Gastroesophageal sphincter (tissue), 4 donors: ENCODE results near the gene PZP. TPM values are rescaled to one million over a fixed set of nuclear protein-coding genes. Genes with fewer than 3 reads are reported as not detected.
A peak's percentile ranks its signal among the peaks of the same experiment; 100 is the strongest.

Source experiments
- ATAC-seq: fragments of 150-250 bp; one replicate; pipeline ENCODE4 v1.9.1; 2016; ENCODE audit warnings: mild to moderate bottlenecking, moderate library complexity
- H3K27ac ChIP-seq, 4 donors: fragments of 200-600 bp; sonication (generic) in 3 of 4; 1 replicate in 3 of 4; 2 replicates in 1 of 4; pipeline ENCODE4 v1.5.1; 2016 to 2019
- H3K27me3 ChIP-seq: fragments of 200-600 bp; sonication (generic); one replicate; pipeline ENCODE4 v1.5.1; 2019
- H3K36me3 ChIP-seq, 2 donors: fragments of 200-600 bp; sonication (generic); one replicate each; pipeline ENCODE4 v1.5.1; 2019; ENCODE audit warnings: control low read depth in 1 of 2
- H3K4me1 ChIP-seq, 3 donors: fragments of 200-600 bp; sonication (generic); 1 replicate in 2 of 3; 2 replicates in 1 of 3; pipeline ENCODE4 v1.5.1; 2016 to 2019; ENCODE audit warnings: control low read depth in 2 of 3
- H3K4me3 ChIP-seq, 2 donors: fragments of 200-600 bp; sonication (generic); one replicate each; pipeline ENCODE4 v1.5.1; 2019; ENCODE audit warnings: mild to moderate bottlenecking in 1 of 2, moderate library complexity in 1 of 2
- H3K9me3 ChIP-seq, 3 donors: fragments of 200-600 bp; sonication (generic); one replicate each; pipeline ENCODE4 v1.5.1; 2017 to 2019; ENCODE audit warnings: control low read depth in 2 of 3
- CTCF ChIP-seq, 4 experiments: fragments of 200-600 bp in 2 of 4; fragments of 450-650 bp in 2 of 4; sonication (generic) in 1 of 4; IDR thresholded peaks; one replicate each; pipeline ENCODE4 v1.5.1; 2017 to 2019; ENCODE audit warnings: antibody characterized with exemption in 4 of 4, mild to moderate bottlenecking in 2 of 4, moderate library complexity in 2 of 4
- EP300 ChIP-seq: sonication (generic); formaldehyde crosslinking; IDR thresholded peaks from one replicate; pipeline ENCODE4 v1.6.1; 2017; ENCODE audit warnings: antibody characterized with exemption, mild to moderate bottlenecking
- POLR2A ChIP-seq, 2 donors: fragments of 450-650 bp; IDR thresholded peaks; one replicate each; pipeline ENCODE4 v1.6.1; 2017; ENCODE audit warnings: antibody characterized with exemption in 2 of 2, mild to moderate bottlenecking in 2 of 2, moderate library complexity in 1 of 2
- POLR2AphosphoS5 ChIP-seq: sonication (generic); formaldehyde crosslinking; IDR thresholded peaks from one replicate; pipeline ENCODE4 v1.6.1; 2017; ENCODE audit warnings: antibody characterized with exemption
- WGBS, 2 donors: methylation state at CpG; one replicate each; pipeline ENCODE4 v1.1.5; 2018; ENCODE audit warnings: low coverage in 1 of 2; 5-methylcytosine and 5-hydroxymethylcytosine counted together
- total RNA-seq, 4 donors: library from RNA; depleted of rRNA; stranded (reverse); fragments of >200 nt; gene quantifications; one replicate each; pipeline ENCODE4 v1.1.0, GENCODE V29; 2016

Gene PZP
- total RNA-seq, 4 donors from 2014 or later, result 0.16 to 0.62 TPM; not detected in 2

GRCh38 chr12:9163392-9163791 is 44.8 kb downstream of the PZP start:
- peak; percentile 55 for ATAC-seq
- TF ChIP-seq POLR2AphosphoS5, result peak; percentile 10
- no peak for TF ChIP-seq POLR2A (IDR thresholded peaks at IDR 0.05)
- no peak for TF ChIP-seq EP300
- no peak for TF ChIP-seq CTCF (IDR thresholded peaks at IDR 0.05)
- 67 to 79% methylated on average over 3 to 5 of the region's 5 CpGs for WGBS, 2 donors
- Histone ChIP-seq H3K9me3 (no peaks in the 10 kb centered on the region), H3K27me3 (no peaks in the 10 kb centered on the region), H3K4me1 (no peaks in the 10 kb centered on the region), H3K4me3 (no peak overlapping the region), H3K36me3 (no peaks in the 10 kb centered on the region), H3K27ac (no peak overlapping the region)

- TF ChIP-seq EP300, result no peak
- H3K36me3 ChIP-seq, result no peaks in the 10 kb centered on the region
- ATAC-seq, result no peak
- H3K27ac ChIP-seq, result no peak overlapping the region
- no peak overlapping the region for H3K4me3 ChIP-seq
- 93 to 100% methylated on average over 1 to 3 of the region's 4 CpGs for WGBS, 2 donors
- H3K4me1 ChIP-seq, result no peaks in the 10 kb centered on the region
- H3K9me3 ChIP-seq, result no peaks in the 10 kb centered on the region
- no peaks in the 10 kb centered on the region for H3K27me3 ChIP-seq
These were observed 52.1 kb downstream of the PZP start for GRCh38 chr12:9156119-9156518.

GRCh38 chr12:9149372-9149771 is 58.8 kb downstream of the PZP start:
- TF ChIP-seq EP300 (no peak), POLR2A (IDR thresholded peaks at IDR 0.05) (no peak), POLR2AphosphoS5 (no peak), CTCF (IDR thresholded peaks at IDR 0.05) (no peak)
- 68 to 90% methylated on average over 2 to 6 of the region's 6 CpGs for WGBS, 2 donors
- no peaks in the 10 kb centered on the region for H3K36me3 ChIP-seq
- no peak overlapping the region for H3K27ac ChIP-seq
- H3K9me3 ChIP-seq, result peaks cover 0 to 19% (median 0%) of the 10 kb centered on the region in 3 donors
- no peaks in the 10 kb centered on the region for H3K27me3 ChIP-seq
- H3K4me1 ChIP-seq, result no peaks in the 10 kb centered on the region
- H3K4me3 ChIP-seq, result no peak overlapping the region
- ATAC-seq, result no peak

- Histone ChIP-seq H3K36me3 (no peaks in the 10 kb centered on the region), H3K4me3 (no peak overlapping the region), H3K27ac (no peak overlapping the region), H3K4me1 (no peaks in the 10 kb centered on the region), H3K27me3 (no peaks in the 10 kb centered on the region), H3K9me3 (peaks cover 0 to 24% (median 0%) of the 10 kb centered on the region in 3 donors)
- 58 to 62% methylated on average over 1 to 2 of the region's 2 CpGs for WGBS, 2 donors
- ATAC-seq, result no peak
- no peak for TF ChIP-seq POLR2A (IDR thresholded peaks at IDR 0.05)
- no peak for TF ChIP-seq CTCF (IDR thresholded peaks at IDR 0.05)
- no peak for TF ChIP-seq POLR2AphosphoS5
- no peak for TF ChIP-seq EP300
These were observed 59.3 kb downstream of the PZP start for GRCh38 chr12:9148926-9149325.

- Histone ChIP-seq H3K36me3 (no peaks in the 10 kb centered on the region), H3K4me1 (no peaks in the 10 kb centered on the region), H3K9me3 (peaks cover 0 to 29% (median 0%) of the 10 kb centered on the region in 3 donors), H3K27ac (no peak overlapping the region), H3K4me3 (no peak overlapping the region), H3K27me3 (no peaks in the 10 kb centered on the region)
- no peak for ATAC-seq
- WGBS, 2 donors, result 79 to 94% methylated on average over 2 of the region's 2 CpGs
- TF ChIP-seq CTCF (IDR thresholded peaks at IDR 0.05) (no peak), POLR2AphosphoS5 (no peak), POLR2A (IDR thresholded peaks at IDR 0.05) (no peak), EP300 (no peak)
These were observed 60.7 kb downstream of the PZP start for GRCh38 chr12:9147461-9147860.
